Adrenal gland (tissue), 12 donors: ENCODE results near the gene NUMBL. TPM values are rescaled to one million over a fixed set of nuclear protein-coding genes. Genes with fewer than 3 reads are reported as not detected.
"Not testable (repeated sequence)": the region's sequence is repeated elsewhere in the genome, so short reads cannot be mapped to it uniquely, and the experiment has no call there.

Source experiments
- DNase-seq, 7 donors: peaks; one replicate each; pipeline ENCODE4 v3.0.0-alpha.2; 2019 to 2020
- H3K27ac ChIP-seq, 5 donors: fragments of 200-600 bp; sonication (generic) in 4 of 5; 1 replicate in 3 of 5; 2 replicates in 2 of 5; pipeline versions ENCODE4 v1.5.1 to v1.8.0; 2016 to 2020; ENCODE audit warnings: mild to moderate bottlenecking in 1 of 5
- H3K27me3 ChIP-seq: fragments of 200-600 bp; 2 replicates; pipeline ENCODE4 v1.8.0; 2021
- H3K36me3 ChIP-seq, 2 donors: fragments of 200-600 bp; replicated peaks in 1 of 2; 1 replicate in 1 of 2; 2 replicates in 1 of 2; pipeline versions ENCODE4 v1.5.1 to v1.8.0; 2018 to 2022
- H3K4me1 ChIP-seq, 2 donors: fragments of 200-600 bp; replicated peaks in 1 of 2; 1 replicate in 1 of 2; 2 replicates in 1 of 2; pipeline versions ENCODE4 v1.5.1 to v1.8.0; 2018 to 2021
- H3K4me3 ChIP-seq, 4 donors: fragments of 200-600 bp; sonication (generic) in 3 of 4; one replicate each; pipeline ENCODE4 v1.5.1; 2016 to 2018
- H3K9me3 ChIP-seq, 3 donors: fragments of 200-600 bp; sonication (generic) in 1 of 3; replicated peaks in 1 of 3; 1 replicate in 2 of 3; 2 replicates in 1 of 3; pipeline versions ENCODE4 v1.5.1 to v1.8.0; 2016 to 2021
- CTCF ChIP-seq, 6 experiments: fragments of 450-650 bp in 4 of 6; fragments of 200-600 bp in 2 of 6; sonication (generic) in 1 of 6; IDR thresholded peaks; 1 replicate in 5 of 6; 2 replicates in 1 of 6; pipeline versions ENCODE4 v1.5.1 to v1.8.0; 2016 to 2021; ENCODE audit warnings: antibody characterized with exemption in 6 of 6, mild to moderate bottlenecking in 2 of 6, moderate library complexity in 1 of 6
- POLR2A ChIP-seq, 2 donors: fragments of 450-650 bp; IDR thresholded peaks; one replicate each; pipeline ENCODE4 v1.6.1; 2017; ENCODE audit warnings: antibody characterized with exemption in 2 of 2, mild to moderate bottlenecking in 2 of 2, moderate library complexity in 1 of 2
- WGBS, 4 donors: extraction: QIAGEN DNeasy Blood & Tissue Kit in 2 of 4; methylation state at CpG; one replicate each; pipeline versions ENCODE4 v1.1.5 to v1.1.7; 2013 to 2017; 5-methylcytosine and 5-hydroxymethylcytosine counted together
- intact Hi-C, 2 donors: fragments of 100-400 bp; cut with DNase I; formaldehyde crosslinking; loops; one replicate each; pipeline versions ENCODE4 v1.14.1 to v1.15.0; 2022 to 2023
- polyA plus RNA-seq, 3 donors: library from polyadenylated mRNA; stranded (reverse); fragments of 200-250 nt in 2 of 3; fragments of 350-450 nt in 1 of 3; fragmentation: Illumina TruSeq in 1 of 3; extraction: RNeasy Lipid Tissue Mini Kit (QIAGEN cat#74804) in 1 of 3; gene quantifications; one replicate each; pipeline ENCODE4 v1.2.3, GENCODE V29; 2013 to 2014
- total RNA-seq, 9 donors: library from RNA; depleted of rRNA in 4 of 9; stranded (reverse); fragments of >200 nt in 4 of 9; fragments of 120-200 nt in 1 of 9; fragmentation: NEBNext Ultra II Directional in 1 of 9; extraction: Animal tissue kit (Norgen Biotek cat#: 25700) in 1 of 9; gene quantifications; one replicate each; pipeline versions ENCODE4 v1.1.0 to v1.2.4, GENCODE V29; 2013 to 2023
- donor health status: healthy with polysubstance abuse.
- donor health status: Bipolar disorder and iron deficiency.
- donor health status: DM: yes; HTN: yes; CAD: no.
- donor health status: DM: no; HTN: no; CAD: no.
- donor health status: DM: no; HTN: no; CAD: no.
- donor health status: DM: yes; HTN: yes; CAD: no.

Gene NUMBL
- total and polyA plus RNA-seq, 12 donors, result 3.2 to 60.6 (median 30.0) TPM

GRCh38 chr19:40658031-40658430 is 32.4 kb downstream of the NUMBL start:
- H3K9me3 ChIP-seq, result no peaks in the 10 kb centered on the region
- intact Hi-C loops, result no loop called here
- no peak for TF ChIP-seq POLR2A (IDR thresholded peaks at IDR 0.05)
- no peak for TF ChIP-seq CTCF (IDR thresholded peaks at IDR 0.05)
- no peak overlapping the region for H3K27ac ChIP-seq
- 88 to 94% (median 91%) methylated on average over 8 of the region's 8 CpGs for WGBS, 4 donors
- DNase-seq, result no peak
- no peaks in the 10 kb centered on the region for H3K27me3 ChIP-seq
- H3K4me3 ChIP-seq, result no peak overlapping the region
- H3K36me3 ChIP-seq, result no peaks in the 10 kb centered on the region
- no peaks in the 10 kb centered on the region for H3K4me1 ChIP-seq

DNA sequence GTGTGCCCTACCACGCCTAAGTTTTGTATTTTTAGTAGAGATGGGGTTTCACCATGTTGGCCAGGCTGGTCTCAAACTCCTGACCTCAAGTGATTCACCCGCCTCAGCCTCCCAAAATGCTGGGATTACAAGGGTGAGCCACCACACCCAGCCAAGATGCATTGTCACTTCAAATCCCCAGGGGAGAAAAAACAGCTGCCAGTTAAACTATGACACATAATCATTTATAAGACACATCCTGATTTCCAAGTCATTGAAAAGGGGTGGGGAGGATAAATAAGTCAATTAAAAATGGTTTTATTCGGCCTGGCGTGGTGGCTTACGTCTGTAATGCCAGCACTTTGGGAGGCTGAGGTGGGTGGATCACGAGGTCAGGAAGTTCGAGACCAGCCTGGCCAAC is 34.8 kb downstream of the NUMBL start:
- DNase-seq, H3K27ac ChIP-seq, H3K4me3 ChIP-seq, H3K36me3 ChIP-seq, intact Hi-C loops, H3K27me3 ChIP-seq, H3K9me3 ChIP-seq, H3K4me1 ChIP-seq: not testable (repeated sequence)
- 69 to 87% (median 77%) methylated on average over 7 of the region's 7 CpGs for WGBS, 4 donors

DNA sequence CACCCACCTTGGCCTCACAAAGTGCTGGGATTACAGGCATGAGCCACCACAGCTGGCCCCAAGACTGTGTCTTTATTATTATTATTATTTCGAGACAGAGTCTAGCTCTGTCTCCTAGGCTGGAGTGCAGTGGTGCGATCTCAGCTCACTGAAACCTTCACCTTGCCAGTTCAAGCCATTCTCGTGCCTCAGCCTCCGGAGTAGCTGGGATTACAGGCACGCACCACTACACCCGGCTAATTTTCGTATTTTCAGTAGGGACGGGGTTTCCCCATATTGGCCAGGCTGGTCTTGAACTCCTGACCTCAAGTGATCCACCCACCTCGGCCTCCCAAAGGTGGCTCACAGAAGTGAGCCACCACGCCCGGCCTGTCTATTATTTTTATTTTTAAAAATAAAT is 38.1 kb downstream of the NUMBL start:
- H3K27me3 ChIP-seq, H3K36me3 ChIP-seq, H3K9me3 ChIP-seq, DNase-seq, H3K4me1 ChIP-seq, intact Hi-C loops, H3K4me3 ChIP-seq, H3K27ac ChIP-seq: not testable (repeated sequence)
- 71 to 85% (median 81%) methylated on average over 11 of the region's 11 CpGs for whole genome bisulfite sequencing, 4 donors

DNA sequence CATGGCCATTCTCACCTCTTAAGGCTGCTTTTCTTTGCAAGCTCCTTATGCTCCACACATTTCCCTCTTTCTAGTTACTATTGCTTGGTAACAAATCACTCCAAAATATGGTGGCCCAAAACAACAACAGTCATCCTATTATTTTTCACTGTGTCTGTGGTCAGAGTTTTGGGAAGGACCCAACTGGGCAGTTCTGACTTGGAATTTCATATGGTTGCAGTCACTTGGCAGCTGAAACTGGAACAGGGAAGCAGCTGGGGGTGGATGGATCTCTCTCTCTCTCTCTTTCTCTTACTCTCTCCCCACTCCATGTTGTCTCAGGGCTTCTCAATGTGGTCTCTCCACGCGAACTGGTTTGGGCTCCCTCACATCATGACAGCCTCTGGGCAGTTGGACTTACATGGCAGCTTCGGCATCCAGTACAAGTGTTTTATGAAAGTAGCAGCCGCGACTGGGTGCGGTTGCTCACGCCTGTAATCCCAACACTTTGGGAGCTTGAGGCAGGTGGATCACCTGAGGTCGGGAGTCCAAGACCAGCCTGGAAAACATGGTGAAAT is 39.6 kb downstream of the NUMBL start:
- peak in 1 of 7 donors; percentile 48 for DNase-seq
- intact Hi-C loops, result no loop called here
- WGBS, 4 donors, result 86 to 92% (median 90%) methylated on average over 8 of the region's 8 CpGs
- Histone ChIP-seq H3K27ac (peak overlapping the region in 2 of 5 donors; percentile 11 to 15), H3K4me1 (peaks cover 0 to 16% of the 10 kb centered on the region in 2 donors), H3K9me3 (no peaks in the 10 kb centered on the region), H3K27me3 (no peaks in the 10 kb centered on the region), H3K4me3 (no peak overlapping the region), H3K36me3 (no peaks in the 10 kb centered on the region)
- TF ChIP-seq CTCF (IDR thresholded peaks at IDR 0.05), result no peak
- TF ChIP-seq POLR2A (IDR thresholded peaks at IDR 0.05), result no peak

DNA sequence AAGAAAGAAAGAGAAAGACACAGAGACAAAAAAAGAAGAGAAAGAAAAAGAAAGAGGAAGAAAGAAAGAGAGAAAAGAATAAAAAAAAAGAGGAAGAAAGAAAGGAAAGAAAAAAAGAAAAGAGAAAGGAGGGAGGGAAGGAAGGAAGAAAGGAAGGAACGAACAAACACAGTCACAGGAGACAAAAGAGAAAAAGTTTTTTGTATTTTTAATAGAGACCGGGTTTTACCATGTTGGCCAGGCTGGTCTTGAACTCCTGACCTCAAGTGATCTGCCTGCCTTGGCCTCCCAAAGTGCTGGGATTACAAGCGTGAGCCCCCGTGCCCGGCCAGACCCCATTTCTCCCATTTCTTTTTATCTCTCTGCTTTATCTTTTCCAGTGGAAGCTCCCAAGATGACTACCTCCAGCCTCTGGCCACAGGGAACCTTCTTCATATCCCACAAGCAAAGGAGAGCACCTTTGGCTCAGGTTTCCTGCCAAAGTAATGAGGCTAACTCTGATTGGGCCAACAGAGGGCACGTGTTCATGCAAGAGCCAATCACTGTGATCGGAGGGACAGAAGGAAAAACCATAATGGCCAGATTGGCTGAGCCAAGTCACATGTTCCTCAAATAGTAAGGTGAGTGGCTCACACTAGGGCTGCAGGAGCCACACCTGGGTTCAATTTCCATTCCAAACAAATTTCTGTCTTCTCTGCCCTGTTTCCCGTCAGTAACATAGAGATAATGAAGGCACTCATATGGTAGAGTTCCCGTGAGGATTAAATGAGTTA is 40.4 kb downstream of the NUMBL start:
- H3K36me3 ChIP-seq, H3K9me3 ChIP-seq, H3K27me3 ChIP-seq, DNase-seq, intact Hi-C loops, H3K4me3 ChIP-seq: not testable (repeated sequence)
- WGBS, 4 donors, result 85 to 93% (median 89%) methylated on average over 9 of the region's 9 CpGs
- Histone ChIP-seq H3K4me1 (peaks cover 0 to 22% of the 10 kb centered on the region in 2 donors), H3K27ac (peak overlapping the region in 2 of 5 donors; percentile 11 to 14)
